HFF-Myc (cell line): Measurements from ENCODE around the gene GAK.

Experiments
- DNase-seq: peaks from one replicate; pipeline ENCODE4 v3.0.0-alpha.2; 2011; ENCODE audit warnings: low read depth; ENCODE audit errors: extremely low read depth
- H3K4me3 ChIP-seq: replicated peaks from 2 replicates; pipeline ENCODE4 v1.5.1; 2011; ENCODE audit warnings: low read depth, mild to moderate bottlenecking, control low read depth, low read length
- TF ChIP-seq, protein P1 (sequence below): IDR thresholded peaks from 2 replicates; pipeline ENCODE4 v1.5.1; 2012; ENCODE audit warnings: mild to moderate bottlenecking, low read depth, low read length, control low read depth; ENCODE audit errors: missing control alignments

Gene GAK

DNA sequence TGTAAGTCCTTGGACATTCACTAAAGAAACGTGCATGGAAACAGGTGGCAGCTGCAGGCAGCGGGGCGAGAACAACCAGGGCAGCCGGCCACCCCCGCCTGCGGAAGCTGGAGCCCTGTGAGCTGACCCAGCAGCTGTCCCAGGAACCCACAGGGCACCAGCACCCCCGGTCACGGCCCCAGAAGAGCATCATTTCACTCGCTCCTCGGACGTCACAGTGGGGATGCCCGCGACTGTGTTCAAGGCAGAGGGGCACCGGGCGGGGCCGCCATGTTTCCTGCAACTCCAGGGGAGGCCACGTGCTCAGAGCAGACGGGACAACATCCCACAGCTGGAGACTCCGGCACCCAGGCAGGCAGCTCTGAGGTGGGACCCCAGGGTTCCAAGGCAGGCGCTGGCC lies 61.2 kb downstream of the GAK start:
- no peak for DNase-seq
- H3K4me3 ChIP-seq = no peak overlapping the region
- TF ChIP-seq, protein P1, sequence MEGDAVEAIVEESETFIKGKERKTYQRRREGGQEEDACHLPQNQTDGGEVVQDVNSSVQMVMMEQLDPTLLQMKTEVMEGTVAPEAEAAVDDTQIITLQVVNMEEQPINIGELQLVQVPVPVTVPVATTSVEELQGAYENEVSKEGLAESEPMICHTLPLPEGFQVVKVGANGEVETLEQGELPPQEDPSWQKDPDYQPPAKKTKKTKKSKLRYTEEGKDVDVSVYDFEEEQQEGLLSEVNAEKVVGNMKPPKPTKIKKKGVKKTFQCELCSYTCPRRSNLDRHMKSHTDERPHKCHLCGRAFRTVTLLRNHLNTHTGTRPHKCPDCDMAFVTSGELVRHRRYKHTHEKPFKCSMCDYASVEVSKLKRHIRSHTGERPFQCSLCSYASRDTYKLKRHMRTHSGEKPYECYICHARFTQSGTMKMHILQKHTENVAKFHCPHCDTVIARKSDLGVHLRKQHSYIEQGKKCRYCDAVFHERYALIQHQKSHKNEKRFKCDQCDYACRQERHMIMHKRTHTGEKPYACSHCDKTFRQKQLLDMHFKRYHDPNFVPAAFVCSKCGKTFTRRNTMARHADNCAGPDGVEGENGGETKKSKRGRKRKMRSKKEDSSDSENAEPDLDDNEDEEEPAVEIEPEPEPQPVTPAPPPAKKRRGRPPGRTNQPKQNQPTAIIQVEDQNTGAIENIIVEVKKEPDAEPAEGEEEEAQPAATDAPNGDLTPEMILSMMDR = no peak

DNA sequence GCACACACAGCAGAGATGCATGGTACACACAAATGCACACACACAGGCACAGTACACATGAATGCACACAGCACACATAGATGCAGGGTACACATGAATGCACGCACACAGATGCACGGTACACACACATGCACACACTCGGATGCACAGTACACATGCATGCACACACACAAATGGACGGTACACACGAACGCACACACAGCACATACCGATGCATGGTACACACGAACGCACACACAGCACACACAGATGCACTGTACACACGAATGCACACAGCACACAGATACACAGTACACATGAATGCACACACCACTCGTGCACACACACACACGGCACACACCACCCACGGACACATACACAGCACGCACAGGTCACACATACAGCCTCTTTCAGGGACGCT lies 62.3 kb downstream of the GAK start:
- no peak for DNase-seq
- TF ChIP-seq, protein P1 = no peak
- H3K4me3 ChIP-seq = no peak overlapping the region

DNA sequence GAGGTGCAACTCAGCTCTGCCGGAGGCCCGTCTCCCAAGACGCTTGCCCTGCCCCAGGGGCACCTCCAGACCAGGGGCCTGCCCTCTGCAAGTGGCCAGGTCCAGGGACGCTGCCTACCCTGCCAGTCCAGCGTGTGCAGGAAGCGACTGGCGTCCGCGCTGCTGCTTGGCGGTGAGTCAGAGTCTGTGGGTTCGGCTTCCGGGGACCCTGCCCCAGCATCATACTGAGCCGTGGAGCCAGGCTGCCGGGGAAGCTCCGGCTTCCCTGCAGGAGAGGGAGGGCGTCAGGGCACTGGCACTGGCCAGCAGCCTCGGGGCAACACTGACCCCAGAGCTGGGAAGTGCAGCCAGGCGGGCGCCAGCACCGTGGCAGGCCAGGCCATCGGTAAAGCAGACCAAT lies 63.7 kb downstream of the GAK start:
- TF ChIP-seq, protein P1 = no peak
- no peak for DNase-seq
- no peak overlapping the region for H3K4me3 ChIP-seq

DNA sequence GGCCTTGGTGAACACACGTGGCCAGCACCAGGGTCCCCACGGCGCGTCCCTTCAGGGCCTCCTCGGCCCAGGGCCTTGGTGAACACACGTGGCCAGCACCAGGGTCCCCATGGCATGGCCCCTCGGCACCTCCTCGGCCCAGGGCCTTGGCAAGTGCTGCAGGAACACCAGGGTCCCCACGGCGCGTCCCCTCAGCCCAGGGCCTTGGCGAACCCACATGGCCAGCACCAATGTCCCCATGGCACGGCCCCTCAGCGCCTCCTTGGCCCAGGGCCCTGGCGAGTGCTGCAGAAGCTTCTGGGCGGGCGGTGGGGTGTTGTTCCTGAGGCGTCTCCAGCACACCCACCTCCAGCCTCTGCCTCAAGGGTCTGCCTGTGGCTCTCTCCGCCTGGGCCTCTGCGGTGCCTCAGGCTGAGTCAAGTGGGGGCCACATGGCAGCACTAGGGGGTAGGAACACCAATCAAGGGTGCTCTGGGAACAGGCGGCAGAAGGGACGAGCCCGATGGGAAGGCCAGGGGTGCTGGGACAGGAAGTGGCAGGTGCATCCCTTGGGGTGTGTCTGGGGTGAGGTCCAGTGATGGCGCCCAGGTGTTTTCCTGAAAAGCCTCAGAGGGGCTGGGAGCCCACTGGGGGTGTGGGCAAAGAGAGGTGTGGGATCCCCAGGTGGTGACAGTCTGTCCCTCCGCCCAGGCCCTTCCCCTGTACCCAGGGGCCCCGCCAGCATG lies 64.4 kb downstream of the GAK start:
- no peak for DNase-seq
- TF ChIP-seq, protein P1 = no peak
- H3K4me3 ChIP-seq = no peak overlapping the region

DNA sequence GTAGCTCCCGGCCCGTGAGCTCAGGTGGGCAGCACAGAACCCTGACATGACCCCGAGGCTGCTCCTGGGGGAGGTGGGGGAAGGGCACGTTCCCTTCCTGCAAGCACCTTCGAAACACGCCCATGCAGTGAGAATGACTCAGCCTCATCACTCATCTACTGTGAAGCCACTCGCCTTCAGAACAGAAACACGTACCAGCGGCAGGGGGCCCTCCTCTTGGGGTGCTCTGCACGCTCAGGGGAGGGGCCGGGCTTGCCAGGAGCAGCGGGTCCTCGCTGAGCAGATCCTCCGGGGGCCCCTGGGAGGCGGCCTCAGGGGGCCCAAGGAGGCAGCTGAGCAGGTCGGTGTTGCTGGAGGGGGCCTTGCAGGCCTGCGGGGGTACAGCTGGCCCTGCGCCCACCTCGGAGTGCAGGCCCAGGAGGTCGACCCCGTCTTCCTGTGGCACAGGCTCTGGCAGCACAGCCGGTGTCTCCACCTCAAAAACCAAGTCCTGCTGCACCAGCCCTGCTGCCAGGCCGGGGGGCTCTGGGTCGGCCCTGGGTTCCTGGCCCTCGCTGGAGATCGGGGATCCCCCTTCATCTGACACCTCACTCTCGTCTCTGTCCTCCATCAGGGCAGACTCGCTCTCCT lies 65.2 kb downstream of the GAK start:
- TF ChIP-seq, protein P1 = no peak
- DNase-seq = no peak
- H3K4me3 ChIP-seq = no peak overlapping the region

DNA sequence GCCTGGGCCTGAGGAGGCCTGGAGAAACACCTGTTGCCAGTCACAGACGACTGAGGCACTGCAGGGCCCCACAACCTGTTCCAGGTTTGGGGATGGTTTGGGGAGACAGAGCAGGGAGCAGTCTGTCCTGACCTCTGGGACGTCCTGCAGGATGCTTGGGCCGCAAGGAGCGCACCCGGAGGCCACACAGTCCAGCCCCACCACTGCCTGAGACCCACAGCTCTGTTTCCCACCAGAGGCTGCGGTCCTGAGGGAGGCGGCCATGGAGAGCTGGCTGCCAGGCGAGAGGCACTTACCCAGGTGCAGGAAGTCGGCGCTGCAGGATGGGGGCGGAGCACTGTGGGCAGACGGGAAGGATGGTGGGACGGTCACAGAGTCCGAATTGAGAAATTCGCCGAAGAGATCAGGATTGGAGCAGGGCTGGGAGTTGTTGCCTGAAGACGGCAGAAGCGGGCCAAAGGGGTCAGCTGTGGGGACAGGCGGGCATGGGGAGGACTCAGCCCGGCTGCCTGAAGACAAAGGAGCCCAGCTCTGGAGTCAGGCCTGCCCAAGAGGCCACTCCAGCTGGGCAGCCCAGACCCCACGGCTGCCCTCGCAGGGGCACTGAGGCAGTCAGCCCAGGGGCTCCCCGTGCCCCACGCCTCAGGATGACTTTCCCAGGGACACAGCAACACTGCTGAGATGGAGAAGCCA lies 65.9 kb downstream of the GAK start:
- H3K4me3 ChIP-seq = no peak overlapping the region
- DNase-seq = no peak
- TF ChIP-seq, protein P1 = no peak
